ENCODE data around the gene FZD1. TPM values are rescaled to one million over a fixed set of nuclear protein-coding genes. Genes with fewer than 3 reads are reported as not detected.

Gene FZD1
- total and polyA plus RNA-seq, 2 experiments from 2014 or later = 7.3 to 9.9 TPM

GRCh38 chr7:91247500-91247899 lies 16.7 kb upstream of the FZD1 start:
- H3K4me2 ChIP-seq = no peak overlapping the region
- no peaks in the 10 kb centered on the region for H3K27me3 ChIP-seq
- H3K9me2 ChIP-seq (replicated peaks; ENCODE audit: insufficient read depth) = no peaks in the 10 kb centered on the region
- TF ChIP-seq, protein P1, sequence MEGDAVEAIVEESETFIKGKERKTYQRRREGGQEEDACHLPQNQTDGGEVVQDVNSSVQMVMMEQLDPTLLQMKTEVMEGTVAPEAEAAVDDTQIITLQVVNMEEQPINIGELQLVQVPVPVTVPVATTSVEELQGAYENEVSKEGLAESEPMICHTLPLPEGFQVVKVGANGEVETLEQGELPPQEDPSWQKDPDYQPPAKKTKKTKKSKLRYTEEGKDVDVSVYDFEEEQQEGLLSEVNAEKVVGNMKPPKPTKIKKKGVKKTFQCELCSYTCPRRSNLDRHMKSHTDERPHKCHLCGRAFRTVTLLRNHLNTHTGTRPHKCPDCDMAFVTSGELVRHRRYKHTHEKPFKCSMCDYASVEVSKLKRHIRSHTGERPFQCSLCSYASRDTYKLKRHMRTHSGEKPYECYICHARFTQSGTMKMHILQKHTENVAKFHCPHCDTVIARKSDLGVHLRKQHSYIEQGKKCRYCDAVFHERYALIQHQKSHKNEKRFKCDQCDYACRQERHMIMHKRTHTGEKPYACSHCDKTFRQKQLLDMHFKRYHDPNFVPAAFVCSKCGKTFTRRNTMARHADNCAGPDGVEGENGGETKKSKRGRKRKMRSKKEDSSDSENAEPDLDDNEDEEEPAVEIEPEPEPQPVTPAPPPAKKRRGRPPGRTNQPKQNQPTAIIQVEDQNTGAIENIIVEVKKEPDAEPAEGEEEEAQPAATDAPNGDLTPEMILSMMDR (IDR thresholded peaks at IDR 0.05; ENCODE audit: poor library complexity) = no peak
- TF ChIP-seq EZH2 (IDR thresholded peaks at IDR 0.05; ENCODE audit: borderline replicate concordance) (no peak), EZH2phosphoT487 (IDR thresholded peaks at IDR 0.05; ENCODE audit: low read depth, severe bottlenecking, unreplicated experiment) (no peak)
- H3K36me3 ChIP-seq (replicated peaks; ENCODE audit: insufficient read depth, low read depth) = no peaks in the 10 kb centered on the region
- H4K20me1 ChIP-seq (ENCODE audit: insufficient read depth, poor library complexity, severe bottlenecking) = no peaks in the 10 kb centered on the region
- no peak for DNase-seq (ENCODE audit: low spot score)
- H3K27ac ChIP-seq = no peak overlapping the region
- no peak overlapping the region for H2AFZ ChIP-seq
- H3K9me3 ChIP-seq (ENCODE audit: low read depth) = no peaks in the 10 kb centered on the region
- H3K4me1 ChIP-seq (ENCODE audit: insufficient read depth) = no peaks in the 10 kb centered on the region
- H3K4me3 ChIP-seq = no peak overlapping the region
- H3K79me2 ChIP-seq = no peaks in the 10 kb centered on the region

DNA sequence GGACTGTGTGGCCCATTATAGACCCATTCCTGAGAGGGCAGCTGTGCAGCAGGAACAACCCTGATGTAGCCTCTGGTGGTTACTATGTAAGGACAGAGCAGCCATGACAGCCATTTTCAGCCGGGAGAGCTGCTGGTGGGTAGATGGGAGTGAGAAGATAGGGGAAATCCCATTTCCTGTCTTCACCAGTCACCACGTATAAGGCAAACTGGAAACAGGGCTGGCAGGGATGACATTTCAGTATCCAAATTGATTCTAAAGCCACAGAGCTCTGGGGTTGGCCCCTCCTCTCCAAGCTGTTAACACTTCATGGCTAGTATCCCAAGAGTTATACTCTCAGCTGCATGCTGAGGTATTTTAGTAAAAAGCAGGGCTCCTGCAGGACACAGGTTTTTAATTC lies 15.2 kb upstream of the FZD1 start:
- H3K9me2 ChIP-seq (replicated peaks; ENCODE audit: insufficient read depth) = no peaks in the 10 kb centered on the region
- no peak overlapping the region for H3K4me2 ChIP-seq
- 35% methylated on average over 2 of the region's 2 CpGs for WGBS (ENCODE audit: low lambda C conversion rate, missing lambda C conversion rate)
- no peak for DNase-seq (ENCODE audit: low spot score)
- H2AFZ ChIP-seq = no peak overlapping the region
- no peaks in the 10 kb centered on the region for H3K27me3 ChIP-seq
- no peaks in the 10 kb centered on the region for H4K20me1 ChIP-seq (ENCODE audit: insufficient read depth, poor library complexity, severe bottlenecking)
- H3K9me3 ChIP-seq (ENCODE audit: low read depth) = no peaks in the 10 kb centered on the region
- no peaks in the 10 kb centered on the region for H3K4me1 ChIP-seq (ENCODE audit: insufficient read depth)
- no peak overlapping the region for H3K27ac ChIP-seq
- H3K79me2 ChIP-seq = no peaks in the 10 kb centered on the region
- no peaks in the 10 kb centered on the region for H3K36me3 ChIP-seq (replicated peaks; ENCODE audit: insufficient read depth, low read depth)
- no peak for TF ChIP-seq EZH2phosphoT487 (IDR thresholded peaks at IDR 0.05; ENCODE audit: low read depth, severe bottlenecking, unreplicated experiment)
- TF ChIP-seq, protein P1 (IDR thresholded peaks at IDR 0.05; ENCODE audit: poor library complexity) = no peak
- no peak for TF ChIP-seq EZH2 (IDR thresholded peaks at IDR 0.05; ENCODE audit: borderline replicate concordance)
- H3K4me3 ChIP-seq = no peak overlapping the region

GRCh38 chr7:91249506-91250233 lies 14.6 kb upstream of the FZD1 start:
- H3K27me3 ChIP-seq = no peaks in the 10 kb centered on the region
- no peaks in the 10 kb centered on the region for H3K36me3 ChIP-seq (replicated peaks; ENCODE audit: insufficient read depth, low read depth)
- no peaks in the 10 kb centered on the region for H3K4me1 ChIP-seq (ENCODE audit: insufficient read depth)
- H3K9me2 ChIP-seq (replicated peaks; ENCODE audit: insufficient read depth) = no peaks in the 10 kb centered on the region
- H3K4me3 ChIP-seq = no peak overlapping the region
- H4K20me1 ChIP-seq (ENCODE audit: insufficient read depth, poor library complexity, severe bottlenecking) = no peaks in the 10 kb centered on the region
- no peaks in the 10 kb centered on the region for H3K9me3 ChIP-seq (ENCODE audit: low read depth)
- DNase-seq (ENCODE audit: low spot score) = no peak
- no peak for TF ChIP-seq EZH2phosphoT487 (IDR thresholded peaks at IDR 0.05; ENCODE audit: low read depth, severe bottlenecking, unreplicated experiment)
- TF ChIP-seq, protein P1 (IDR thresholded peaks at IDR 0.05; ENCODE audit: poor library complexity) = no peak
- no peak for TF ChIP-seq EZH2 (IDR thresholded peaks at IDR 0.05; ENCODE audit: borderline replicate concordance)
- no peak overlapping the region for H3K27ac ChIP-seq
- H2AFZ ChIP-seq = no peak overlapping the region
- WGBS (ENCODE audit: low lambda C conversion rate, missing lambda C conversion rate) = 70% methylated on average over 4 of the region's 4 CpGs
- no peak overlapping the region for H3K4me2 ChIP-seq
- H3K79me2 ChIP-seq = no peaks in the 10 kb centered on the region
